GM18873 (cell line): Measurements from ENCODE around the gene SMARCD1.
A peak's percentile ranks its signal among the peaks of the same experiment; 100 is the strongest.

Experiments used
- ATAC-seq: cut with Tn5 transposase; IDR thresholded peaks from one replicate; pipeline ENCODE4 v1.9.1; 2021; ENCODE audit warnings: mild to moderate bottlenecking, moderate library complexity, moderate number of reproducible peaks; ENCODE audit not compliant: unreplicated experiment, low FRiP score

Gene SMARCD1

GRCh38 chr12:50084775-50085614 is at the start of gene SMARCD1:
SMARCD1 (plus strand) TSS chr12:50085342; CDS start chr12:50085370, 28 bp downstream.
- ATAC-seq = peak; percentile 67

GRCh38 chr12:50038336-50038735 is 46.8 kb upstream of the SMARCD1 start:
- no peak for ATAC-seq

GRCh38 chr12:50039151-50039835 is 45.8 kb upstream of the SMARCD1 start:
- no peak for ATAC-seq

GRCh38 chr12:50040657-50041056 is 44.5 kb upstream of the SMARCD1 start:
- ATAC-seq = no peak

- ATAC-seq = no peak
Observed at GRCh38 chr12:50041062-50041860, 43.9 kb upstream of the SMARCD1 start.

GRCh38 chr12:50041962-50042361 is 43.2 kb upstream of the SMARCD1 start:
- ATAC-seq = no peak

GRCh38 chr12:50042693-50043092 is 42.4 kb upstream of the SMARCD1 start:
- ATAC-seq = no peak

- no peak for ATAC-seq
Observed at GRCh38 chr12:50043308-50043707, 41.8 kb upstream of the SMARCD1 start.

- ATAC-seq = no peak
Observed at GRCh38 chr12:50043854-50044253, 41.3 kb upstream of the SMARCD1 start.

GRCh38 chr12:50047693-50048250 is 37.4 kb upstream of the SMARCD1 start:
- ATAC-seq = no peak

- no peak for ATAC-seq
Observed at GRCh38 chr12:50049254-50050118, 35.7 kb upstream of the SMARCD1 start.

GRCh38 chr12:50050119-50050385 is 35.1 kb upstream of the SMARCD1 start:
- ATAC-seq = no peak

- ATAC-seq = no peak
Observed at GRCh38 chr12:50050410-50051098, 34.6 kb upstream of the SMARCD1 start.

- no peak for ATAC-seq
Observed at GRCh38 chr12:50051101-50051806, 33.9 kb upstream of the SMARCD1 start.

- ATAC-seq = no peak
Observed at GRCh38 chr12:50052544-50052943, 32.6 kb upstream of the SMARCD1 start.

- ATAC-seq = no peak
Observed at GRCh38 chr12:50052964-50053363, 32.2 kb upstream of the SMARCD1 start.

GRCh38 chr12:50053583-50053982 is 31.6 kb upstream of the SMARCD1 start:
- ATAC-seq = no peak

GRCh38 chr12:50055831-50056638 is 29.1 kb upstream of the SMARCD1 start:
- no peak for ATAC-seq
